Activated CD8-positive, alpha-beta memory T cell treated with anti-CD3 and anti-CD28 coated beads, Interleukin-2, amount 50 U/mL, for 1 hour (primary cell): ENCODE measurements around the gene SIGLEC6.
A peak's percentile ranks its signal among the peaks of the same experiment; 100 is the strongest.

Experiments
- DNase-seq: peaks from one replicate; pipeline ENCODE4 v3.0.0-alpha.2; 2020; ENCODE audit errors: extremely low read depth

The SIGLEC6 gene

GRCh38 chr19:51531349-51532315 is at the start of gene SIGLEC6:
TSS of gene SIGLEC6 (minus strand) at chr19:51531670. CDS start at chr19:51531648, 22 bp downstream.
- no peak for DNase-seq

GRCh38 chr19:51576850-51577249 is 45.4 kb upstream of the SIGLEC6 start:
- DNase-seq, result no peak

GRCh38 chr19:51573331-51573730 is 41.9 kb upstream of the SIGLEC6 start:
- DNase-seq, result no peak

- no peak for DNase-seq
Observed at GRCh38 chr19:51572908-51573307, 41.4 kb upstream of the SIGLEC6 start.

- no peak for DNase-seq
Observed at GRCh38 chr19:51572410-51572809, 40.9 kb upstream of the SIGLEC6 start.

- no peak for DNase-seq
Observed at GRCh38 chr19:51571599-51571998, 40.1 kb upstream of the SIGLEC6 start.

GRCh38 chr19:51570962-51571575 is 39.6 kb upstream of the SIGLEC6 start, which contains the start of gene ZNF175:
TSS of gene ZNF175 (plus strand) at chr19:51571283. CDS start at chr19:51573330, 2,047 bp downstream.
- DNase-seq, result peak; percentile 71

- no peak for DNase-seq
Observed at GRCh38 chr19:51568456-51568855, 37.0 kb upstream of the SIGLEC6 start.

GRCh38 chr19:51567583-51567982 is 36.1 kb upstream of the SIGLEC6 start:
- DNase-seq, result no peak

GRCh38 chr19:51566489-51567100 is 35.1 kb upstream of the SIGLEC6 start:
- DNase-seq, result no peak

- DNase-seq, result no peak
Observed at GRCh38 chr19:51565583-51565982, 34.1 kb upstream of the SIGLEC6 start.

- DNase-seq, result no peak
Observed at GRCh38 chr19:51564791-51565190, 33.3 kb upstream of the SIGLEC6 start.

GRCh38 chr19:51560339-51560738 is 28.9 kb upstream of the SIGLEC6 start:
- no peak for DNase-seq

- DNase-seq, result no peak
Observed at GRCh38 chr19:51559240-51559639, 27.8 kb upstream of the SIGLEC6 start.

GRCh38 chr19:51552996-51553725 is 21.7 kb upstream of the SIGLEC6 start:
- no peak for DNase-seq

GRCh38 chr19:51552608-51552995 is 21.1 kb upstream of the SIGLEC6 start:
- no peak for DNase-seq

GRCh38 chr19:51551673-51552432 is 20.4 kb upstream of the SIGLEC6 start:
- no peak for DNase-seq

GRCh38 chr19:51550848-51551672 is 19.6 kb upstream of the SIGLEC6 start:
- no peak for DNase-seq

GRCh38 chr19:51549533-51550324 is 18.3 kb upstream of the SIGLEC6 start:
- DNase-seq, result no peak
